ENCODE data around the gene ST6GALNAC2.
"Not testable (repeated sequence)": the region's sequence is repeated elsewhere in the genome, so short reads cannot be mapped to it uniquely, and the experiment has no call there.

ST6GALNAC2 gene

GRCh38 chr17:76539631-76540271 is 45.9 kb downstream of the ST6GALNAC2 start, which contains the start of gene PRCD:
TSS of gene PRCD (plus strand) at chr17:76540044. CDS start at chr17:76540142, 98 bp downstream.
- DNase-seq (ENCODE audit: low spot score), result no peak

- no peak for DNase-seq (ENCODE audit: low spot score)
Measured at GRCh38 chr17:76538941-76539570, 46.6 kb downstream of the ST6GALNAC2 start.

GRCh38 chr17:76538281-76538931 is 47.3 kb downstream of the ST6GALNAC2 start:
- no peak for DNase-seq (ENCODE audit: low spot score)

GRCh38 chr17:76537578-76538280 is 47.9 kb downstream of the ST6GALNAC2 start, which contains the start of gene CYGB:
TSS of gene CYGB (minus strand) at chr17:76537709. CDS start at chr17:76537542, 167 bp downstream.
- no peak for DNase-seq (ENCODE audit: low spot score)

- no peak for DNase-seq (ENCODE audit: low spot score)
Measured at GRCh38 chr17:76537288-76537577, 48.4 kb downstream of the ST6GALNAC2 start.

GRCh38 chr17:76536511-76537287 is 49.0 kb downstream of the ST6GALNAC2 start:
- DNase-seq (ENCODE audit: low spot score), result no peak

- no peak for DNase-seq (ENCODE audit: low spot score)
Measured at GRCh38 chr17:76535788-76536510, 49.7 kb downstream of the ST6GALNAC2 start.

- DNase-seq (ENCODE audit: low spot score), result no peak
Measured at GRCh38 chr17:76534831-76535732, 50.6 kb downstream of the ST6GALNAC2 start.

- not testable (repeated sequence) for DNase-seq (ENCODE audit: low spot score)
Measured at GRCh38 chr17:76533640-76534359, 51.9 kb downstream of the ST6GALNAC2 start.

- DNase-seq (ENCODE audit: low spot score), result no peak
Measured at GRCh38 chr17:76532072-76532651, 53.5 kb downstream of the ST6GALNAC2 start.

GRCh38 chr17:76531486-76532038 is 54.1 kb downstream of the ST6GALNAC2 start:
- DNase-seq (ENCODE audit: low spot score), result no peak

- no peak for DNase-seq (ENCODE audit: low spot score)
Measured at GRCh38 chr17:76530811-76531485, 54.7 kb downstream of the ST6GALNAC2 start.

- DNase-seq (ENCODE audit: low spot score), result no peak
Measured at GRCh38 chr17:76530095-76530723, 55.5 kb downstream of the ST6GALNAC2 start.

- no peak for DNase-seq (ENCODE audit: low spot score)
Measured at GRCh38 chr17:76529224-76530094, 56.2 kb downstream of the ST6GALNAC2 start.

- DNase-seq (ENCODE audit: low spot score), result no peak
Measured at GRCh38 chr17:76528528-76529223, 57.0 kb downstream of the ST6GALNAC2 start.

GRCh38 chr17:76528156-76528527 is 57.5 kb downstream of the ST6GALNAC2 start:
- DNase-seq (ENCODE audit: low spot score), result peak; percentile 49

Data from SW480 (cell line).